Sigmoid colon (tissue), 7 donors: Measurements from ENCODE around the gene SH3PXD2B. TPM values are rescaled to one million over a fixed set of nuclear protein-coding genes. Genes with fewer than 3 reads are reported as not detected.

Experiments used
- DNase-seq: peaks from one replicate; pipeline ENCODE4 v3.0.0-alpha.2; 2019
- H3K27ac ChIP-seq, 4 donors: fragments of 200-600 bp; sonication (generic); one replicate each; pipeline ENCODE4 v1.5.1; 2016 to 2019; ENCODE audit warnings: mild to moderate bottlenecking in 1 of 4
- H3K27me3 ChIP-seq, 3 donors: fragments of 200-600 bp; sonication (generic); one replicate each; pipeline ENCODE4 v1.5.1; 2019; ENCODE audit warnings: mild to moderate bottlenecking in 1 of 3
- H3K36me3 ChIP-seq, 4 donors: fragments of 200-600 bp; sonication (generic); one replicate each; pipeline ENCODE4 v1.5.1; 2016 to 2019
- H3K4me1 ChIP-seq, 4 donors: fragments of 200-600 bp; sonication (generic); one replicate each; pipeline ENCODE4 v1.5.1; 2017 to 2019
- H3K4me3 ChIP-seq, 4 donors: fragments of 200-600 bp; sonication (generic); one replicate each; pipeline ENCODE4 v1.5.1; 2017 to 2019; ENCODE audit warnings: mild to moderate bottlenecking in 2 of 4, moderate library complexity in 1 of 4
- H3K9me3 ChIP-seq, 4 donors: fragments of 200-600 bp in 3 of 4; sonication (generic) in 3 of 4; one replicate each; pipeline versions ENCODE4 v1.5.1 to v1.6.1; 2013 to 2019
- CTCF ChIP-seq, 4 experiments: fragments of 450-650 bp in 3 of 4; fragments of 200-600 bp in 1 of 4; IDR thresholded peaks; one replicate each; pipeline ENCODE4 v1.5.1; 2016 to 2019; ENCODE audit warnings: antibody characterized with exemption in 4 of 4, mild to moderate bottlenecking in 3 of 4, moderate library complexity in 2 of 4
- EP300 ChIP-seq, 4 donors: sonication (generic); formaldehyde crosslinking; IDR thresholded peaks; one replicate each; pipeline ENCODE4 v1.6.1; 2017; ENCODE audit warnings: antibody characterized with exemption in 4 of 4
- POLR2A ChIP-seq, 2 donors: fragments of 450-650 bp; IDR thresholded peaks; one replicate each; pipeline ENCODE4 v1.6.1; 2016; ENCODE audit warnings: antibody characterized with exemption in 2 of 2, mild to moderate bottlenecking in 2 of 2, moderate library complexity in 2 of 2
- POLR2AphosphoS5 ChIP-seq, 4 donors: sonication (generic); formaldehyde crosslinking; IDR thresholded peaks; one replicate each; pipeline ENCODE4 v1.6.1; 2017; ENCODE audit warnings: antibody characterized with exemption in 4 of 4
- WGBS, 2 donors: extraction: QIAGEN DNeasy Blood & Tissue Kit; methylation state at CpG; one replicate each; pipeline ENCODE4 v1.1.7; 2013; 5-methylcytosine and 5-hydroxymethylcytosine counted together
- intact Hi-C: fragments of 100-400 bp; cut with DNase I; formaldehyde crosslinking; loops from one replicate; pipeline ENCODE4 v1.15.1; 2023
- polyA plus RNA-seq, 3 donors: library from polyadenylated mRNA; stranded (reverse); fragments of 200-250 nt; gene quantifications; one replicate each; pipeline ENCODE4 v1.2.3, GENCODE V29; 2013
- total RNA-seq, 4 donors: library from RNA; depleted of rRNA; stranded (reverse); fragments of >200 nt; gene quantifications; one replicate each; pipeline ENCODE4 v1.1.0, GENCODE V29; 2016
- donor health status: healthy with polysubstance abuse.
- donor health status: Bipolar disorder and iron deficiency.
- donor health status: healthy.

SH3PXD2B gene
- total and polyA plus RNA-seq, 7 donors = 3.6 to 45.7 (median 19.3) TPM

DNA sequence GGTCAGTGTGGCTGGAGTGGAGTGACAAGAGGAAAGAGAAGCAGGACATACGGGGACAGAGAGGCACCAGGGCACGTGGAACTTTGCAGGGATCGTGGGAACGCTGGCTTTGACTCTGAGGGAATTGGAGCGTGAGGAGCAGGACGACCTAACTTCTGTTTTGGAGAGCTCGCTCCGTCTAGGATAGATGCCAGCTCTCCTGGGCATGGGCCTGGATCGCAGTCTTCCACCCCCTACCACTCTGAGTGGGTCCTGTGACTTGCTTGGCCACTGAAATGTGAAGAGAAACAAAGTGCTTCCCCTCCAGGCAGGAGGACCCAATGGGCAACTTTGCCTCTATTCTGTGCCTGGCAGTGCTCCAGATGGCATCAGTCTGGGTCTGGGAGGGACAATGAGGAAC, 8.7 kb upstream of the SH3PXD2B start:
- no peaks in the 10 kb centered on the region for H3K9me3 ChIP-seq
- DNase-seq = no peak
- no peaks in the 10 kb centered on the region for H3K4me1 ChIP-seq
- no peak overlapping the region for H3K27ac ChIP-seq
- no peaks in the 10 kb centered on the region for H3K36me3 ChIP-seq
- H3K27me3 ChIP-seq = no peaks in the 10 kb centered on the region
- TF ChIP-seq POLR2A (IDR thresholded peaks at IDR 0.05) (no peak), EP300 (IDR thresholded peaks at IDR 0.05) (no peak), POLR2AphosphoS5 (IDR thresholded peaks at IDR 0.05) (no peak), CTCF (IDR thresholded peaks at IDR 0.05) (no peak)
- 91 to 92% methylated on average over 9 of the region's 9 CpGs for WGBS, 2 donors
- intact Hi-C loops = loop anchor here (5.0 kb wide), 1 partner anchor 234 kb away; no protein-coding TSS in a partner anchor
- H3K4me3 ChIP-seq = no peak overlapping the region

DNA sequence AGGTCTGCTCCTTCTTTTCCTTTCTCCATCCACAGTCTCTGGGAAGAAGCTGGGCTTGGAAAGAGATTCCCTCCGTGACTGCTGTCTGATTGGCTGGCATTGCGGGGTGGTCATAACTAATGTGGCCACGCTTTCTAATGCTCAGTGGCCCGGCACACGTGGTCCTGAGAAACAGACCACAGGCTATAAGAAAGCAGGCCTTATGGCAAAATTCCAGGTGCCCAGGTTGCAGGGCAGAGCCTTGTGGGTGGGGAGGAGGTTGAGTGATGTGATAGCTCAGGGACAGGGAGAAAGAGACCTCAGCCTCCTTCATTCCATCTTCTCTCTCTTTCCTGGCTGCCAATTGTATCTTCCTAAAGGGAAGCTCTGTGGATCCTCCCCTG, 5.4 kb upstream of the SH3PXD2B start:
- Histone ChIP-seq H3K27me3 (no peaks in the 10 kb centered on the region), H3K27ac (no peak overlapping the region), H3K4me1 (peaks cover 0 to 19% (median 13%) of the 10 kb centered on the region in 4 donors), H3K4me3 (no peak overlapping the region), H3K36me3 (no peaks in the 10 kb centered on the region), H3K9me3 (no peaks in the 10 kb centered on the region)
- intact Hi-C loops = loop anchor here (5.0 to 10.0 kb wide), 3 partner anchors 238 to 595 kb away; partner anchors contain the start of gene CREBRF
- 94 to 95% methylated on average over 5 of the region's 5 CpGs for WGBS, 2 donors
- DNase-seq = no peak
- no peak for TF ChIP-seq POLR2AphosphoS5 (IDR thresholded peaks at IDR 0.05)
- TF ChIP-seq POLR2A (IDR thresholded peaks at IDR 0.05) = no peak

- intact Hi-C loops = loop anchor here (10.0 kb wide), 2 partner anchors 354 to 596 kb away; partner anchors contain the start of gene CREBRF
- DNase-seq = no peak
- H3K27ac ChIP-seq = no peak overlapping the region
- WGBS, 2 donors = 79 to 89% methylated on average over 9 of the region's 9 CpGs
- peaks cover 0 to 21% (median 14%) of the 10 kb centered on the region in 4 donors for H3K4me1 ChIP-seq
- TF ChIP-seq CTCF (IDR thresholded peaks at IDR 0.05) = no peak
- TF ChIP-seq POLR2AphosphoS5 (IDR thresholded peaks at IDR 0.05) = no peak
- no peak for TF ChIP-seq EP300 (IDR thresholded peaks at IDR 0.05)
- TF ChIP-seq POLR2A (IDR thresholded peaks at IDR 0.05) = no peak
- H3K36me3 ChIP-seq = no peaks in the 10 kb centered on the region
- no peaks in the 10 kb centered on the region for H3K9me3 ChIP-seq
- no peaks in the 10 kb centered on the region for H3K27me3 ChIP-seq
- H3K4me3 ChIP-seq = no peak overlapping the region
Observed at GRCh38 chr5:172458976-172459782, 4.9 kb upstream of the SH3PXD2B start.

- peak; percentile 64 for DNase-seq
- TF ChIP-seq POLR2A (IDR thresholded peaks at IDR 0.05) = no peak
- no peaks in the 10 kb centered on the region for H3K27me3 ChIP-seq
- H3K4me3 ChIP-seq = no peak overlapping the region
- no peaks in the 10 kb centered on the region for H3K9me3 ChIP-seq
- intact Hi-C loops = loop anchor here (10.0 kb wide), 2 partner anchors 351 to 599 kb away; partner anchors contain the start of gene CREBRF
- no peaks in the 10 kb centered on the region for H3K36me3 ChIP-seq
- 74 to 75% methylated on average over 10 of the region's 10 CpGs for WGBS, 2 donors
- H3K4me1 ChIP-seq = peaks cover 0 to 38% (median 33%) of the 10 kb centered on the region in 4 donors
- peak overlapping the region; percentile 75 to 97 (median 95) for H3K27ac ChIP-seq
Observed at GRCh38 chr5:172456076-172456722, 1.9 kb upstream of the SH3PXD2B start.

DNA sequence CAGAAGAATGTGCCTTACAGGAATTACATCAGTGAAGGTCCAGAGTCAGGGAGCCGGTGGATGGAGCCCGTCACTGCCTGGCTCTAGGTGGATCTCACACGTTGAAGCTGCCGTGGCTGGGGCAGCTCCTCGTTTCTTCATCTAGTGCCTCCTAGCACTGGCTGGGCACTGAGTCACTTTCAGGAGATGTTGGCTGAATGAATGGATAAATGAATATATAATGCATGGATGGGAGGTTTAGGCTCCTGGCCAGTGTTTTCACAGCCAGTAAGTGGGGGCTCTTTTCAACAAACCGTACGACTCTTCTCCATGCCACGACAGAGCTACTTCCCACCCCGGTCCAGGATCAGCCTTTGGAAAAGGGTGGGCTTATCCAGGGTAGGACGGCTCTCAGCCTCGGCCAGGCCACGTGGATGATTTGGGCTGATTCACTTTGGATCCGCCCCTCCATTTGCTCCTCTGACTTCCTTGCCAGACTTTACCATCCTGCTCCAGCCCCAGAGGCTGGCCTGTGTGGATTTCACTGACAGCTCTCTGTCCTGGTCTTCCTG, 1.3 kb upstream of the SH3PXD2B start:
- H3K4me3 ChIP-seq = no peak overlapping the region
- peaks cover 0 to 44% (median 39%) of the 10 kb centered on the region in 4 donors for H3K4me1 ChIP-seq
- no peaks in the 10 kb centered on the region for H3K9me3 ChIP-seq
- H3K27me3 ChIP-seq = no peaks in the 10 kb centered on the region
- TF ChIP-seq POLR2AphosphoS5 (IDR thresholded peaks at IDR 0.05) = no peak
- TF ChIP-seq CTCF (IDR thresholded peaks at IDR 0.05) = no peak
- no peak for TF ChIP-seq EP300 (IDR thresholded peaks at IDR 0.05)
- no peak for TF ChIP-seq POLR2A (IDR thresholded peaks at IDR 0.05)
- WGBS, 2 donors = 78 to 83% methylated on average over 13 of the region's 13 CpGs
- H3K36me3 ChIP-seq = no peaks in the 10 kb centered on the region
- intact Hi-C loops = loop anchor here (10.0 kb wide), 2 partner anchors 351 to 599 kb away; partner anchors contain the start of gene CREBRF
- peak; percentile 74 for DNase-seq
- peak overlapping the region; percentile 75 to 97 (median 95) for H3K27ac ChIP-seq
